HUES6 (cell line): ENCODE data around the gene RFX2.

Experiments
- H3K27ac ChIP-seq: 2 replicates; pipeline ENCODE4 v1.7.0; 2013; ENCODE audit warnings: low read depth, mild to moderate bottlenecking, low read length, inconsistent platforms
- H3K27me3 ChIP-seq: 2 replicates; pipeline ENCODE4 v1.6.1; 2013; ENCODE audit warnings: low read length; ENCODE audit not compliant: control insufficient read depth, insufficient read depth
- H3K36me3 ChIP-seq: 2 replicates; pipeline ENCODE4 v1.6.1; 2013; ENCODE audit warnings: low read length; ENCODE audit not compliant: control insufficient read depth, insufficient read depth
- H3K4me1 ChIP-seq: 2 replicates; pipeline ENCODE4 v1.6.1; 2013; ENCODE audit warnings: low read length; ENCODE audit not compliant: control insufficient read depth, insufficient read depth
- H3K4me3 ChIP-seq: 2 replicates; pipeline ENCODE4 v1.5.1; 2013; ENCODE audit warnings: low read depth, low read length
- H3K9ac ChIP-seq: one replicate; pipeline ENCODE4 v1.6.1; 2013; ENCODE audit warnings: mild to moderate bottlenecking, low read length
- H3K9me3 ChIP-seq: 2 replicates; pipeline ENCODE4 v1.6.1; 2013; ENCODE audit warnings: low read depth, low read length; ENCODE audit not compliant: control insufficient read depth, insufficient read depth

Gene RFX2

GRCh38 chr19:6021878-6022569 is 88.3 kb downstream of the RFX2 start:
- Histone ChIP-seq H3K36me3 (no peaks in the 10 kb centered on the region), H3K27me3 (peaks cover 9% of the 10 kb centered on the region; the same call in 1 of the 2 replicates), H3K4me1 (peaks cover 7% of the 10 kb centered on the region; the same call in 1 of the 2 replicates), H3K9me3 (no peaks in the 10 kb centered on the region), H3K4me3 (no peak overlapping the region), H3K27ac (no peak overlapping the region), H3K9ac (no peak overlapping the region)

GRCh38 chr19:6020972-6021805 is 89.1 kb downstream of the RFX2 start:
- H3K9me3 ChIP-seq, result no peaks in the 10 kb centered on the region
- H3K36me3 ChIP-seq, result no peaks in the 10 kb centered on the region
- peaks cover 7% of the 10 kb centered on the region; the same call in 1 of the 2 replicates for H3K4me1 ChIP-seq
- H3K4me3 ChIP-seq, result no peak overlapping the region
- no peak overlapping the region for H3K27ac ChIP-seq
- H3K9ac ChIP-seq, result no peak overlapping the region
- H3K27me3 ChIP-seq, result peaks cover 9% of the 10 kb centered on the region; the same call in 1 of the 2 replicates

- H3K36me3 ChIP-seq, result no peaks in the 10 kb centered on the region
- H3K9me3 ChIP-seq, result no peaks in the 10 kb centered on the region
- H3K27me3 ChIP-seq, result peaks cover 9% of the 10 kb centered on the region; the same call in 1 of the 2 replicates
- H3K4me1 ChIP-seq, result peaks cover 7% of the 10 kb centered on the region; the same call in 1 of the 2 replicates
- H3K9ac ChIP-seq, result no peak overlapping the region
- no peak overlapping the region for H3K4me3 ChIP-seq
- H3K27ac ChIP-seq, result no peak overlapping the region
These were observed 90.0 kb downstream of the RFX2 start for GRCh38 chr19:6020166-6020882.

GRCh38 chr19:6018786-6019185 is 91.5 kb downstream of the RFX2 start:
- Histone ChIP-seq H3K9me3 (no peaks in the 10 kb centered on the region), H3K36me3 (no peaks in the 10 kb centered on the region), H3K4me3 (no peak overlapping the region), H3K4me1 (peaks cover 7% of the 10 kb centered on the region; the same call in 1 of the 2 replicates), H3K9ac (no peak overlapping the region), H3K27ac (no peak overlapping the region), H3K27me3 (peaks cover 9% of the 10 kb centered on the region; the same call in 1 of the 2 replicates)

- no peak overlapping the region for H3K4me3 ChIP-seq
- no peak overlapping the region for H3K9ac ChIP-seq
- H3K4me1 ChIP-seq, result peaks cover 5% of the 10 kb centered on the region; the same call in 1 of the 2 replicates
- H3K27ac ChIP-seq, result no peak overlapping the region
- H3K36me3 ChIP-seq, result no peaks in the 10 kb centered on the region
- H3K9me3 ChIP-seq, result no peaks in the 10 kb centered on the region
- H3K27me3 ChIP-seq, result peaks cover 3% of the 10 kb centered on the region; the same call in 1 of the 2 replicates
These were observed 92.7 kb downstream of the RFX2 start for GRCh38 chr19:6017576-6017975.

- H3K9ac ChIP-seq, result no peak overlapping the region
- H3K27me3 ChIP-seq, result no peaks in the 10 kb centered on the region; the same call in 1 of the 2 replicates
- H3K4me3 ChIP-seq, result no peak overlapping the region
- H3K36me3 ChIP-seq, result no peaks in the 10 kb centered on the region
- no peaks in the 10 kb centered on the region for H3K9me3 ChIP-seq
- no peak overlapping the region for H3K27ac ChIP-seq
- no peaks in the 10 kb centered on the region for H3K4me1 ChIP-seq
These were observed 94.3 kb downstream of the RFX2 start for GRCh38 chr19:6015841-6016545.

GRCh38 chr19:6014551-6015135 is 95.7 kb downstream of the RFX2 start:
- no peaks in the 10 kb centered on the region for H3K36me3 ChIP-seq
- H3K9ac ChIP-seq, result no peak overlapping the region
- no peaks in the 10 kb centered on the region for H3K9me3 ChIP-seq
- H3K4me3 ChIP-seq, result no peak overlapping the region
- H3K4me1 ChIP-seq, result no peaks in the 10 kb centered on the region
- H3K27ac ChIP-seq, result no peak overlapping the region
- no peaks in the 10 kb centered on the region; the same call in 1 of the 2 replicates for H3K27me3 ChIP-seq

- no peak overlapping the region for H3K4me3 ChIP-seq
- no peak overlapping the region for H3K9ac ChIP-seq
- H3K27me3 ChIP-seq, result no peaks in the 10 kb centered on the region; the same call in 1 of the 2 replicates
- H3K4me1 ChIP-seq, result no peaks in the 10 kb centered on the region
- H3K36me3 ChIP-seq, result no peaks in the 10 kb centered on the region
- H3K9me3 ChIP-seq, result no peaks in the 10 kb centered on the region
- H3K27ac ChIP-seq, result no peak overlapping the region
These were observed 97.7 kb downstream of the RFX2 start for GRCh38 chr19:6012426-6013170.

- H3K27me3 ChIP-seq, result no peaks in the 10 kb centered on the region; the same call in 1 of the 2 replicates
- no peak overlapping the region for H3K4me3 ChIP-seq
- H3K36me3 ChIP-seq, result no peaks in the 10 kb centered on the region
- H3K9me3 ChIP-seq, result no peaks in the 10 kb centered on the region
- H3K9ac ChIP-seq, result no peak overlapping the region
- no peak overlapping the region for H3K27ac ChIP-seq
- no peaks in the 10 kb centered on the region for H3K4me1 ChIP-seq
These were observed 98.5 kb downstream of the RFX2 start for GRCh38 chr19:6011794-6012193.
